HG02970 (cell line): ENCODE measurements around the gene SATB2.

Source experiments
- ATAC-seq: cut with Tn5 transposase; IDR thresholded peaks from one replicate; pipeline ENCODE4 v1.9.1; 2021; ENCODE audit warnings: mild to moderate bottlenecking, moderate library complexity, moderate number of reproducible peaks; ENCODE audit not compliant: unreplicated experiment, low FRiP score

The SATB2 gene

DNA sequence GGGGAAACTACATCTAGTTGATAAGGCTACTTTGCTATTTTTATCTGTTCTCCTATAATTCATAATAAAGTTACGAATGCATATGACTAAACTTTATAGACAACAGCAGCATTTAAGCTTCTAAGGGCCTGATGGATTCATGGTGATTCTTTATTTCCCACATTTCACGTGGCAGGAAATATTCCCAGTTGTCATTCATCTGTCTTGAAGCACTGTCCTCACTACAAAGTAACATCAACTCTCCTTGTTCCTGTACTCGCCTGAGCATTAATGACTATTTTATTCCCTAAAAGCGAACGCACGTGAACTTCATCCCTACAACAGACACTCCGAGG is 2.6 kb downstream of the SATB2 start:
- no peak for ATAC-seq

- no peak for ATAC-seq
Observed at GRCh38 chr2:199452991-199453379, 4.8 kb downstream of the SATB2 start.

- ATAC-seq = no peak
Observed at GRCh38 chr2:199452260-199452990, 5.3 kb downstream of the SATB2 start.

GRCh38 chr2:199449956-199450355 is 7.8 kb downstream of the SATB2 start:
- ATAC-seq = no peak

GRCh38 chr2:199449455-199449854 is 8.3 kb downstream of the SATB2 start:
- ATAC-seq = no peak

DNA sequence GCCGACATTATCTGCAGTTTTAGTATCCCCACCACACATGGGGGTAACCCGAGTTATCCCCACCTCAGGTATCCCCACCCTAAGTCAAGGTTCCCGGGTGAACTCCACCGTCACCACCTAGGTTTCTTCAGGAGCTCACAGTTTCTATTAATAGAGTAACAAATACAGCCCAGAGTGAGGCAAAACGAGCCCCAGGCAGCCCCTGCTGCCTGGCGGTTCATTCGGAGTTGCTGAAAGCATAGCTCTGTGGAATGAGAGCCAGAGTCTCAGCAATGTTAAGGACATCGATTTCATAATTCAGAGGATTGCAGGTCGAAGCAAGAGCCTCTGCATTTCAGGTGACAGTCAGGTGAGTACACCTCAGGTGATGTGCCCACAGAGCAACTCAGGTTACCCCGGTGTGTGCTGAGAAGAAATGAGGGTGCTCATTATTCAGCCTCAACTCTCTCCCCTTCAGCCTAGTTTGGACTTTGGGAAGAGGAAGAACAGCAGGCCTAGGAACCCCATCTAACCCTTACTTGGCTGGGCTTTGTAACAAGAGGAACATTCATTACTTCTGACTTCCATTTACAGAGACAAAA is 10.7 kb downstream of the SATB2 start:
- ATAC-seq = no peak

GRCh38 chr2:199444749-199445148 is 13.0 kb downstream of the SATB2 start:
- ATAC-seq = no peak

DNA sequence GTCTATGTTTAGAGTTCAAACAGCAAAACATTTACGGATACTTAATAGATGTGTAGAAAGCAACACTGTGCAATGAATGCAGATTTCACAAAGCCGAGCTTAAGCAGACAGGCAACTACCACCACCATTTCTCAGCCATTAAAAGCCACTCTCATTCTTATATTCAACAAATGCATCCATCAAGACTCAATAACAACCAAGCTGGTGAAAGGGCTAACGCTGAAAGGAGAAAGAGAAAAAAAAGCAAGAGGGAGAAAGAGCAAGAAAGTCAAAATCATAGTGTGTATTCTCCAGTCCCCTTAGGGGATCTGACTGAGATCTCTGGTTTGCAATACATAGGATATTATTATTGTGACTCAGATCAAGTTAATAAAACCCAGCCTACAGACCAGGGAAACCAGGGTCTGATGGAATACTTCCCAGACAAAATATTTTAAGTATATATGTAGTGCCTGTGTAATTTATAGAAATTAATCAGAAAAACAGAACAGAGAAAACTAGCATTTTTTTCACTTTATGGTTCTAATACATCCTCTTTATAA is 14.1 kb downstream of the SATB2 start:
- ATAC-seq = no peak

DNA sequence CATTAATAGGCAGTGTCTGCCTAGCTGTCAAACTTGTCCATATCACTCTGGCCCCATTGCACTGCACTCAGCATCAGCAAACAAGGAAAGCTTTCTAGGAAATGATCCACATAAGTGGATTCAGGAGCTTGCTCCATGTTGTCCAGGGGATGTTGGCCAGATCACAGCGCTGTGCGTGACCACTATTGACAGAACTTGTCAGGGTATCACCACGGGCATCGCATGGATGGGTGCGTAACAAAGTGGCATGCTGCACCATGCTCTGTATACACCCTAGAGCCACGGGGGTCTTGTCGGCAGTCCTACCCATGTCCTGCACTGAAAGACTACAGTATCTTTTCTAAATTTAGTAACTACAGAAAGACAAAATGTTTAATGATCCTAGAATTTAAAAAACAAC is 15.6 kb downstream of the SATB2 start:
- ATAC-seq = no peak

- ATAC-seq = no peak
Observed at GRCh38 chr2:199441759-199442158, 16.0 kb downstream of the SATB2 start.

GRCh38 chr2:199440118-199440517 is 17.6 kb downstream of the SATB2 start:
- ATAC-seq = no peak

DNA sequence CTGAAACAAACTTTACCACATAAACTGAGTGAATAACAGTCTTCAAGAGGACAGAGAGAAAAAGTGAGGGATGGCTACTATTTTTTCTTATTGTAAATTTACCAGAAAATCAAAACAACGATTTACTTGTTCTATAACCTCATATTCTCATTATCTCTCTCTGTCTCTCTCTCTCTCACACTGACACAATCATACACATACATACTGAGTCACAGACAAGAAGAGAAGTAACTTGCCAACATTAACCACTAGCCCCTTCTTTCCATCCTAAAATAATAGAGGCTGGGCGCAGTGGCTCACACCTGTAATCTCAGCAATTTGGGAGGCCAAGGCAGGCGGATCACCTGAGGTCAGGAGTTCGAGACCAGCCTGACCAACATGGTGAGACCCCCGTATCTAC is 18.2 kb downstream of the SATB2 start:
- no peak for ATAC-seq

- ATAC-seq = no peak
Observed at GRCh38 chr2:199439066-199439465, 18.7 kb downstream of the SATB2 start.

DNA sequence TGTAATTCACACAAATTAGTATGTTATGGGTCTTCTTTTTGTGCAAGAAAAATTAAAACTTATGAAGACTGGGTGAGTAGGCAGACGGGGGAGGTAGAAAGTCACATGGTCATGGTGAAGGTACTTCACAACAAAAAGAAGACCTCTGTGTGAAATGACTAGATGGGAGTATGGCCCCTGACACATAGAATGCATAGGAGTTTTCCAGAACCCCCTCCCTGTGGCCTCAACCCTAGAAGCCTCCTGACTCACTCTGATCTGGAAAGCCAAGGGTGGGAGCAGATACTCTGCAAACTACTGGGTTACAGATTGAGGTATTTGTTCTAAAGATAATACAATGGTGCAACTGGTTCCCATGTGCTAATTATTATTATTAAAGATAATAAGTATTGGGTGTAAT is 23.2 kb downstream of the SATB2 start:
- no peak for ATAC-seq

- ATAC-seq = no peak
Observed at GRCh38 chr2:199433204-199433832, 24.4 kb downstream of the SATB2 start.

DNA sequence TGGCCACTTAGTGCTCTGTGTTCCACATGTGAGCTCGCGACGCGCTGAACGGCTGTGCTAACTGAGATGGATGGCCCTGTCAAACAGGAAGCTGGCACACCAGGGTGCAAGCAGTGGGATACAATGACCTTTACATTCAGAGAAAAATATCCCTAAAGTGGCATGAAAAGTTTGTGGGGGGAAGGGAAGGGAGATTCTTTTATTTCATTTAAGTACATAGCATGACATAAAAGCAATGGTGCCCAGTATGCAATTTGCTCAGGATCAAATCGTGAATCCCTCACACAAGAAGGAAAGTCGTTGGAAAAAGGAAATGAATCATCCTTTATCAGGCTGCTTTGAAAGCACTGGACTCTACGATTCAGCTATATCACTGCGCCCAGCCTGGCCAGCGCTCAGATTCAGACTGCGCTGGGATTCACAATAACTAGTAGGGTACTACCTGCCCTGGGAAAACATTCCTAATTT is 26.0 kb downstream of the SATB2 start:
- ATAC-seq = no peak

DNA sequence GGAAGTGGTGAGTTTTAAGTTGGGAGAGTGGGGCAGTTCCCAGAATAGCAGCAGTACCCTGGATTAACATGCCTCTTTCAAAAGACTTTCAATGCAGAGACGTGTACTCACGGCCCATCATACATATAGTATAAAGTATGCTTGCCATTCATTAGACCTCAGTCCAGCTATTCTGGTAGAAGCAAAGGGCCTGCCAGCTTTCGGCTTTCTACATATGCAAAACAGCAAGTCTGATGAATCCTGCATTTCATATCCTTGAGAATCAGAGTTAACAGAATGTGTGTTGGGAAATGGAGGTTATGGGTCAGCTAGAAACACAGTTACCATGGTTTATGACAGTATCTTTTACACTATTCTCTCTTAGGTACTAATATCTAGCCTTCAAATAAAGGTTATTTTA is 27.5 kb downstream of the SATB2 start:
- no peak for ATAC-seq

- no peak for ATAC-seq
Observed at GRCh38 chr2:199428291-199428690, 29.4 kb downstream of the SATB2 start.

DNA sequence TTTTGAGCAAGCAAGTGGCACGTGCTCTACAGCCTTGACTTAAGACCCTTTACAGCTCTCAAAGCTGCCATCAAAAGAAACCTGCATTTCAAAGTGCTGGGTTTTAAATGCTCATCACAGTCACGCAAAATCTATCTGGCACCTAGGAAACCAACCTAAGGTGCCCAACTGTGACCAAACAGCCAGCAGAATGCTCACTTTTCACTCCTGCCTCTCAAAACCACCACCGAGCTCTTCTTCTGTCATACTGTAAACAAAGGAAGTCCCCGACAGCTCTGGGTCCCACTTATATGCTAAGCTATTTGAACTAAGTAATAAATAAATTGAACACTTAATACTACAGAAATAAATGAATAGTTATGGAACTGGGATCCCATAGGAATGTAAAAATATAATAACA is 33.6 kb downstream of the SATB2 start:
- ATAC-seq = no peak

- ATAC-seq = no peak
Observed at GRCh38 chr2:199419428-199419827, 38.3 kb downstream of the SATB2 start.

DNA sequence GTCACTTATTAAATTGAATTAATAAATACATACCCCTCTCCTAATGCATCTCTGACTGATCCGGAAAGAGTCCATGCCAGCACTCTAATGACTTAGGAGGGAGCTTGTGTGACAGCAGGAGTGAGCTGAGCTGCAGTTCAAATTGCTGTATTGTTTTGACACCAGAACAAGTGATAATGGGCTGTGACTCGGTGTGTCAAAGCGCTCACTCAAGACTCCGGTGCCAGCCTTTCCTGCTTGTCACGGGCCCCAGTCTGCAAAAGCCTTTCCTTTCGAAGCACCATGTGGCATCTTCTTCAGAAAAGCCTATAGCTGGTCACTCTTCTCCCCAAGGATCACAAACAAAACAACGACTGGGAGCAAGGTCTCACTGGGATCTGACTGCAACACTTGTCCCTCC is 43.3 kb downstream of the SATB2 start:
- ATAC-seq = no peak

DNA sequence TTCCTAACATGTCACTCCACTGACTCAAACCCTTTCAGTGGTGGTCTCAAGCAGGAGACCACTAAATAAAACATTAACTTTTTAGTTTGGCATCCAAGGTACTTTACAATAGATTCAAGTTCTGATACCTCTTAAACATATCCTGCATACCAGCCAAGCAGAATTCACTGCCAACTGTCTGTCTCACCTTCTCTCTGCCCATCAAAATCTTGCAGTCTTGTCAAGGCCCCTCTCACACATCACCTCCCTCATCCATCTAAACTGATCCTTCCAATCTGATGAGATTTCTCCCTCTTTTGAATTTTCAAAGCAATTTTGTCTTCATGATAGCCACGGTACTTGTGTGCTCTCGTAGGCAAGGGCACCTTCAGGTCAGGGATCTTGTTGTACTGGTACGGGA is 43.7 kb downstream of the SATB2 start:
- no peak for ATAC-seq
